OCI-LY7 (cell line): ENCODE results near the gene STK10. TPM values are rescaled to one million over a fixed set of nuclear protein-coding genes. Genes with fewer than 3 reads are reported as not detected.

Experiments
- BruUV-seq: library from RNA; stranded (reverse); fragments of 400-500 nt; replicated peaks from 2 replicates; lab custom pipeline; 2021; lab: Mats Ljungman, UMichigan
- CTCF ChIA-PET: fragments of 300-600 bp; sonication (Branson Sonifier 250); formaldehyde crosslinking; loops from one replicate; lab custom pipeline; 2022; ENCODE audit warnings: antibody characterized with exemption; ENCODE audit not compliant: unreplicated experiment; lab: Charles Lee
- POLR2A ChIA-PET: fragments of 300-600 bp; sonication (Branson Sonifier 250); formaldehyde crosslinking; loops from one replicate; lab custom pipeline; 2022; ENCODE audit warnings: antibody characterized with exemption; lab: Charles Lee
- DNase-seq: peaks from one replicate; pipeline ENCODE4 v3.0.0-alpha.2; 2015; ENCODE audit warnings: low spot score
- H2AFZ ChIP-seq: fragments of 200-600 bp; sonication (generic), shearing (Covaris generic); 2 replicates; pipeline ENCODE4 v1.6.1; 2014; ENCODE audit warnings: mild to moderate bottlenecking, antibody characterized with exemption, low read length, moderate library complexity
- H3K27ac ChIP-seq: fragments of 200-600 bp; sonication (generic); 2 replicates; pipeline ENCODE4 v1.5.1; 2014; ENCODE audit warnings: mixed run types, low read depth, mild to moderate bottlenecking, moderate library complexity, low read length, inconsistent platforms; ENCODE audit not compliant: poor library complexity, severe bottlenecking
- H3K36me3 ChIP-seq: fragments of 200-600 bp; sonication (generic); 2 replicates; pipeline ENCODE4 v1.6.1; 2014; ENCODE audit warnings: mild to moderate bottlenecking, antibody characterized with exemption, low read length, moderate library complexity, mixed read lengths; ENCODE audit not compliant: insufficient read depth
- H3K4me1 ChIP-seq: fragments of 200-600 bp; sonication (generic); 2 replicates; pipeline ENCODE4 v1.5.1; 2014; ENCODE audit warnings: mild to moderate bottlenecking, low read length; ENCODE audit not compliant: insufficient read depth, poor library complexity, severe bottlenecking
- H3K4me2 ChIP-seq: fragments of 200-600 bp; sonication (generic); 2 replicates; pipeline ENCODE4 v1.6.1; 2014; ENCODE audit warnings: mild to moderate bottlenecking, low read length
- H3K4me3 ChIP-seq: fragments of 200-600 bp; sonication (generic); 2 replicates; pipeline ENCODE4 v1.5.1; 2014; ENCODE audit warnings: mild to moderate bottlenecking, low read depth, low read length; ENCODE audit not compliant: poor library complexity, severe bottlenecking
- H3K79me2 ChIP-seq: fragments of 200-600 bp; sonication (generic); 2 replicates; pipeline ENCODE4 v1.6.1; 2016; ENCODE audit warnings: low read depth, mild to moderate bottlenecking, low read length, moderate library complexity, mixed read lengths; ENCODE audit not compliant: insufficient read depth
- H3K9me2 ChIP-seq: fragments of 200-600 bp; sonication (generic); 2 replicates; pipeline ENCODE4 v1.6.1; 2016; ENCODE audit warnings: mild to moderate bottlenecking, low read length, mixed read lengths; ENCODE audit not compliant: insufficient read depth
- H3K9me3 ChIP-seq: fragments of 200-600 bp; sonication (generic); 2 replicates; pipeline ENCODE4 v1.6.1; 2014; ENCODE audit warnings: mild to moderate bottlenecking, mixed run types, low read length, mixed read lengths
- H4K20me1 ChIP-seq: fragments of 200-600 bp; sonication (generic); 2 replicates; pipeline ENCODE4 v1.6.1; 2014; ENCODE audit warnings: mild to moderate bottlenecking, antibody characterized with exemption, low read length, moderate library complexity, mixed read lengths; ENCODE audit not compliant: insufficient read depth
- CTCF ChIP-seq: fragments of 200-600 bp; sonication (generic); conservative IDR thresholded peaks from 2 replicates; pipeline ENCODE4 v1.5.1; 2014; ENCODE audit warnings: mild to moderate bottlenecking, antibody characterized with exemption, low read length, moderate library complexity, mixed read lengths
- EZH2phosphoT487 ChIP-seq: fragments of 200-600 bp; sonication (generic); IDR thresholded peaks from 2 replicates; pipeline ENCODE4 v1.6.1; 2018; ENCODE audit warnings: low read depth, borderline replicate concordance, mild to moderate bottlenecking, mixed run types, antibody characterized with exemption, low read length, moderate library complexity, mixed read lengths
- intact Hi-C: fragments of 100-400 bp; cut with micrococcal nuclease; formaldehyde crosslinking; loops from one replicate; pipeline ENCODE4 v1.10.0; 2022; ENCODE audit not compliant: unreplicated experiment
- total RNA-seq, 2 experiments: library from RNA; depleted of rRNA in 1 of 2; stranded (reverse); fragments of >200 nt in 1 of 2; shearing (Covaris generic) in 1 of 2; gene quantifications; 2 replicates each; pipeline ENCODE4 v1.2.3, GENCODE V29; 2014 to 2022

The STK10 gene
- total RNA-seq, 2 experiments from 2014 or later, result 53.7 to 89.7 TPM

GRCh38 chr5:172090976-172091547 is 97.0 kb downstream of the STK10 start:
- Histone ChIP-seq H3K27ac (no peak overlapping the region), H3K4me1 (no peaks in the 10 kb centered on the region), H3K79me2 (no peaks in the 10 kb centered on the region), H3K9me3 (no peaks in the 10 kb centered on the region), H3K4me3 (no peak overlapping the region), H3K4me2 (no peak overlapping the region), H4K20me1 (no peaks in the 10 kb centered on the region), H2AFZ (no peak overlapping the region), H3K36me3 (peaks cover 25% of the 10 kb centered on the region), H3K9me2 (no peaks in the 10 kb centered on the region)
- no peak for DNase-seq
- ChIA-PET POLR2A (interaction anchor here (0.6 to 0.7 kb wide), 4 partner anchors 24 to 1605 kb away, joined by 3 to 8 read pairs (median 4); no protein-coding TSS in a partner anchor), CTCF (no interaction called here)
- BruUV-seq, result TSS peak; percentile 44
- intact Hi-C loops, result no loop called here
- TF ChIP-seq CTCF (no peak), EZH2phosphoT487 (no peak)

DNA sequence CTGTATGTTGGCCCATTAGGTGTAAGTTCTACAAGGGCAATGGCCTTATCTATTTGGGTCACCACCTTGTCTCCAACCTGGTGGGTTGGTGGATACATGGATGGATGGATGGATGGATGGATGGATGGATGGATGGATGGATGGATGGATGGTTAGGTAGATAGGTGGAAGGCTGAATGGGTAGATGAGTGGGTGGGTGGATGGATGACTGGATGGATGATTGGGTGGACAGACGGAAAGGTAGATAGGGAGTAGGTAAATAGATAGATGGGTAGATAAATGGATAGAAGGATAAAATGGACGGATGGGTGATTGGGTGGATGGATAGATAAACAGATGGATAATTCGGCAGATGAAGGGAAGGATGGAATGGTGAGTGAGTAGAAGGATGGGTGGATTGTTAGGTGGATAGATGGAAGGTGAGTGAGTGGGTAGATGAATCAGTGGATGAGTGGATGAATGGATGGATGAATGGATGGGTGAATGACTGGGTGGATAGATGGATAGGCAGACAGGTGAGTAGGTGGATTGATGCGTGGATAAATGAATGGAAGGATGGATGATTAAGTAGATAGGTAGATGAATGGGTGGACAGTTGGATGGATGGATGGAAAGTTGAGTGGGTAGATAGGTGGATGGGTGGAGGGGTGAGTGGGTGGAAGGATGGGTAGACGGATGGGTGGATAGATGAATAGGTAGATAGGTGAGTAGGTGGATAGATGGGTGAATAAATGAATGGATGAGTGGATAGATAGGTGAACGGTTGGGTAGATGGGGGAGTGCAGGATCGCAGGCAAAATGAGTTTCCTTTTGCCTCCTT is 98.5 kb downstream of the STK10 start:
- H4K20me1 ChIP-seq, result no peaks in the 10 kb centered on the region
- no peaks in the 10 kb centered on the region for H3K9me3 ChIP-seq
- POLR2A ChIA-PET, result interaction anchor here (0.6 to 1.2 kb wide), 2 partner anchors 19 to 97 kb away, joined by 3 read pairs; no protein-coding TSS in a partner anchor
- H2AFZ ChIP-seq, result no peak overlapping the region
- no peak overlapping the region for H3K27ac ChIP-seq
- no peak for DNase-seq
- H3K9me2 ChIP-seq, result no peaks in the 10 kb centered on the region
- CTCF ChIA-PET, result no interaction called here
- no peak overlapping the region for H3K4me2 ChIP-seq
- intact Hi-C loops, result no loop called here
- H3K79me2 ChIP-seq, result no peaks in the 10 kb centered on the region
- H3K4me3 ChIP-seq, result no peak overlapping the region
- no peak for TF ChIP-seq EZH2phosphoT487
- TF ChIP-seq CTCF, result no peak
- no peaks in the 10 kb centered on the region for H3K4me1 ChIP-seq
- BruUV-seq, result no TSS peak
- peaks cover 25% of the 10 kb centered on the region for H3K36me3 ChIP-seq
